Astrocyte (in vitro differentiated cells and primary cell): Measurements from ENCODE around the gene SLC43A1.

ENCODE experiments used
- EZH2 ChIP-seq: IDR thresholded peaks from 2 replicates; pipeline ENCODE4 v1.6.1; 2012; ENCODE audit warnings: mild to moderate bottlenecking, low read length, inconsistent platforms; ENCODE audit not compliant: insufficient read depth
- TF ChIP-seq, protein P1 (sequence below): IDR thresholded peaks from 2 replicates; pipeline ENCODE4 v1.5.1; 2011; ENCODE audit warnings: low read depth, mild to moderate bottlenecking, inconsistent platforms, low read length, moderate library complexity; ENCODE audit not compliant: insufficient read depth

GRCh38 chr11:57467508-57468157 is 47.9 kb downstream of the SLC43A1 start:
- TF ChIP-seq, protein P1, sequence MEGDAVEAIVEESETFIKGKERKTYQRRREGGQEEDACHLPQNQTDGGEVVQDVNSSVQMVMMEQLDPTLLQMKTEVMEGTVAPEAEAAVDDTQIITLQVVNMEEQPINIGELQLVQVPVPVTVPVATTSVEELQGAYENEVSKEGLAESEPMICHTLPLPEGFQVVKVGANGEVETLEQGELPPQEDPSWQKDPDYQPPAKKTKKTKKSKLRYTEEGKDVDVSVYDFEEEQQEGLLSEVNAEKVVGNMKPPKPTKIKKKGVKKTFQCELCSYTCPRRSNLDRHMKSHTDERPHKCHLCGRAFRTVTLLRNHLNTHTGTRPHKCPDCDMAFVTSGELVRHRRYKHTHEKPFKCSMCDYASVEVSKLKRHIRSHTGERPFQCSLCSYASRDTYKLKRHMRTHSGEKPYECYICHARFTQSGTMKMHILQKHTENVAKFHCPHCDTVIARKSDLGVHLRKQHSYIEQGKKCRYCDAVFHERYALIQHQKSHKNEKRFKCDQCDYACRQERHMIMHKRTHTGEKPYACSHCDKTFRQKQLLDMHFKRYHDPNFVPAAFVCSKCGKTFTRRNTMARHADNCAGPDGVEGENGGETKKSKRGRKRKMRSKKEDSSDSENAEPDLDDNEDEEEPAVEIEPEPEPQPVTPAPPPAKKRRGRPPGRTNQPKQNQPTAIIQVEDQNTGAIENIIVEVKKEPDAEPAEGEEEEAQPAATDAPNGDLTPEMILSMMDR: no peak
- no peak for TF ChIP-seq EZH2
